GM12873 (cell line): Measurements from ENCODE around the gene EPHA1.

ENCODE experiments used
- TF ChIP-seq, protein P1 (sequence below): IDR thresholded peaks from 2 replicates; pipeline ENCODE4 v1.5.1; 2012; ENCODE audit warnings: low read depth, mild to moderate bottlenecking, moderate library complexity, low read length, control low read depth; ENCODE audit not compliant: insufficient read depth; ENCODE audit errors: missing control alignments

Gene EPHA1

DNA sequence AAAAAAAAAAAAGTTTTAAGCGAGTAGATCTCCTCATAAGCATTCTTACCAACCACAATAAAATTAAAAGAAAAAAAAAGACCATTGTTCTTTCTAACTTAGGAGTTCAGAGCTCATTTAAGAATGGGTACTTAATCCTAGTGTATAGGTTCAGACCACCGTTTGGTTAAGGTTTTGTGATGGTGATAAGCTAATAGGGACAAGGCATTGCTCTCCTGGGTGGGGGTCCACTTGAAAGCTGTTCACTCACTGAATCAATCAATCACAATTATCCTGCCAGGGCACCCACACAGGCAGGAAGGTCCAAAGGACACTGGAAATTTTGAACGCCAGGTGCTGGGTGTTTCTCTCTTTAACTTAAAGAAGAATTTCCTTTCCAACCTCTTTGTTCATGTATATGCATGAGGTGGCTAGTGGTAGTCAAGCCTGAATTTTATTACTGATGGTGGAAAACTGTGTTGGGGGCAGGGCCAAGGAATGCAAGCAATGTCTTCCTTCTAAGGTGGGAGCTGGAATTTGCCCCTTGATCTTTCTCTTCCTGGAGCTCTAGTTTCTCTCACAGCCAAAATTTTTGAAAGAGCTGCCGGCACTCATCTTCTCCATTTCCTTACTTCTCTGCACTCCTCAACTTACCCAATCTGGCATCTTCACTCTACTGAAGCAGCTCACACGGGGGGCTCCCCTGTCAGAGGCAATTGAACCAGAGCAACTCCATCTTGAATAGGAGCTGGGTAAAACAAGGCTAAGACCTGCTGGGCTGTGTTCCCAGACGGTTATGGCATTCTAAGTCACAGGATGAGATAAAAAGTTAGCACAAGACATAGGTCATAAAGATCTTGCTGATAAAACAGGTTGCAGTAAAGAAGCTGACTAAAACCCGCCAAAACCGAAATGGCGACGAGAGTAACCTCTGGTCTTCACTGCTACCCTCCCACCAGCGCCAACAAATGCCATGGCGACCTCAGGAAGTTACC is 38.7 kb downstream of the EPHA1 start:
- TF ChIP-seq, protein P1, sequence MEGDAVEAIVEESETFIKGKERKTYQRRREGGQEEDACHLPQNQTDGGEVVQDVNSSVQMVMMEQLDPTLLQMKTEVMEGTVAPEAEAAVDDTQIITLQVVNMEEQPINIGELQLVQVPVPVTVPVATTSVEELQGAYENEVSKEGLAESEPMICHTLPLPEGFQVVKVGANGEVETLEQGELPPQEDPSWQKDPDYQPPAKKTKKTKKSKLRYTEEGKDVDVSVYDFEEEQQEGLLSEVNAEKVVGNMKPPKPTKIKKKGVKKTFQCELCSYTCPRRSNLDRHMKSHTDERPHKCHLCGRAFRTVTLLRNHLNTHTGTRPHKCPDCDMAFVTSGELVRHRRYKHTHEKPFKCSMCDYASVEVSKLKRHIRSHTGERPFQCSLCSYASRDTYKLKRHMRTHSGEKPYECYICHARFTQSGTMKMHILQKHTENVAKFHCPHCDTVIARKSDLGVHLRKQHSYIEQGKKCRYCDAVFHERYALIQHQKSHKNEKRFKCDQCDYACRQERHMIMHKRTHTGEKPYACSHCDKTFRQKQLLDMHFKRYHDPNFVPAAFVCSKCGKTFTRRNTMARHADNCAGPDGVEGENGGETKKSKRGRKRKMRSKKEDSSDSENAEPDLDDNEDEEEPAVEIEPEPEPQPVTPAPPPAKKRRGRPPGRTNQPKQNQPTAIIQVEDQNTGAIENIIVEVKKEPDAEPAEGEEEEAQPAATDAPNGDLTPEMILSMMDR, result no peak

DNA sequence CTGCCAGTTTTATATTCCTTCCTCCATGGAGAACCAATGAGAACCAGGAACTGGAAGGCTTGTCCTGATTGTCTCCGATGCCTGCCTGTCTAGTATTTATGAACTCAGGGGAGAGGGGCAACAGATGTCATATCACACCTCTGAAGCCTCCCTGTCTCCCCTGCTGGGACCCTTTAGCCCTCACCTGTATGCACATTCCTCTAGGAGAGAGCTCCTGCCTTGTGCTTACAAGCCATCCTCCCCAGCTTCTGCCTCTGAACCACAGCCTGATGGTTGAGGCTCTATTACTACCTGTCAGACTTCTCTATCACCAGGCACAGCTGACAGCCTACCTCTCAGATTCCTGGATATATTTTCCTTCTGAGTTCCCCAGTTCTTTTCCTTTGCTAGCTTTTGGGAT is 40.3 kb downstream of the EPHA1 start:
- TF ChIP-seq, protein P1, result no peak

DNA sequence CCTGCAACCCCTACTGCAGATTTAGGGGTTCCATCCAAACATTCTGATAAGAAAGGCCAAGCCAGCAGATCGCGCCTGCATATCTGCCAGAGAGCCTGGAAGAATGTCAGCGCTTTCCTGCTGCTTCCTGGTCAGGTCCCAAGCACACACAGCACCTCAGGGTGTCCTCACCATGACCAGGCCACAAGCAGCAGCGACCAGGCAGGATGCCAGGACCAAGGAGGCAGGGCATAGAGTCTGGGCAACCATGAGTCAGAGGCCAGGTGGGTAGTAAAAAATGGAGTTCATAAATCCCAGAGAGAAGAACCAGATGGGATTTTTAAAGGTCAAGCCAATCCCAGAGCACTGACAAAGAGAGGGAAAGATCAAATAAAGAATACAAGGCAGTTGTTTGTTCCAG is 40.7 kb downstream of the EPHA1 start:
- TF ChIP-seq, protein P1, result no peak

DNA sequence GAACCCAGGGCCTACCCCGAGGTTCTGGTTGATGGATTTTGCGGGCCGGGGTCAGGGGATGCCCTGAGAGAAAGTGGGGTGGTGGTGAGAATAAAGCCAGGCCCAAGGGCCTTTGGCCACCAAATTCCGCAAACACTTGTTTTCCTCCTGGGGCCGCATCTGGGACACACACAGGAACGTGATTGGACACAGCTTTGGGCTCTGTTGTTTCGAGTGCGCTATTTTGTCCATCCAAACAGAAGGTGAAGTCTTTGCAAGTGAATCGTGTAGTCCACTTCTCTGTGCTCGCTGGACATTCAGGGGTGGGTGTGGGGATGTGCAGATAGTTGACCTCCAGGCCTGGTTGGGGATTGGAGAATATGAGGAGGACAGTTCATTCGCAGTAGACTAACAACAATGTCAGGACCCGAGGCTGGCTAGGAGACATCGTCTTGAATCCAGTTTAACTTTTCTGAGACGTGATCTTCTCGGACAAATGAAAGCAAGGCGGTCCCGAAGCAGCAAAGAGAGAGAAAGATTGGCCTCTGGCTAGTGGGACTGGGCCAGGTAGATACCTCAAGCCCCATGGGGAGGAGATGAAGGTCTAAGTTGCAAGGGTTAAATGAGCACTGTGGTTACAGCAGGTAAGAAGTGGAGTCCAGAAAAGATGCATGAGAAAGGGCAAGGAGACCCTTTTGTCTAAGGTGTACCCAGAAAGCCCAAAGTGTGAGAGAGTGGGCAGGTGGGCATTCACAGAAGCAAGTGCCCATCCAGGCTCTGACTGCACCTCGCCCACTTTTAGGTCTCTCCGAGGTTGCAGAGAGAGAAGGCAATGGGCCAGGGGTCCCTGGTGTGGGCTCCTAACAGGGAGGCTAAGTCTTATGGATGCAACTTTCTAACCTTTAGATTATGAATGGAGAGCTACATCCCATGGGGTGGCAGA is 45.4 kb downstream of the EPHA1 start:
- TF ChIP-seq, protein P1, result no peak

DNA sequence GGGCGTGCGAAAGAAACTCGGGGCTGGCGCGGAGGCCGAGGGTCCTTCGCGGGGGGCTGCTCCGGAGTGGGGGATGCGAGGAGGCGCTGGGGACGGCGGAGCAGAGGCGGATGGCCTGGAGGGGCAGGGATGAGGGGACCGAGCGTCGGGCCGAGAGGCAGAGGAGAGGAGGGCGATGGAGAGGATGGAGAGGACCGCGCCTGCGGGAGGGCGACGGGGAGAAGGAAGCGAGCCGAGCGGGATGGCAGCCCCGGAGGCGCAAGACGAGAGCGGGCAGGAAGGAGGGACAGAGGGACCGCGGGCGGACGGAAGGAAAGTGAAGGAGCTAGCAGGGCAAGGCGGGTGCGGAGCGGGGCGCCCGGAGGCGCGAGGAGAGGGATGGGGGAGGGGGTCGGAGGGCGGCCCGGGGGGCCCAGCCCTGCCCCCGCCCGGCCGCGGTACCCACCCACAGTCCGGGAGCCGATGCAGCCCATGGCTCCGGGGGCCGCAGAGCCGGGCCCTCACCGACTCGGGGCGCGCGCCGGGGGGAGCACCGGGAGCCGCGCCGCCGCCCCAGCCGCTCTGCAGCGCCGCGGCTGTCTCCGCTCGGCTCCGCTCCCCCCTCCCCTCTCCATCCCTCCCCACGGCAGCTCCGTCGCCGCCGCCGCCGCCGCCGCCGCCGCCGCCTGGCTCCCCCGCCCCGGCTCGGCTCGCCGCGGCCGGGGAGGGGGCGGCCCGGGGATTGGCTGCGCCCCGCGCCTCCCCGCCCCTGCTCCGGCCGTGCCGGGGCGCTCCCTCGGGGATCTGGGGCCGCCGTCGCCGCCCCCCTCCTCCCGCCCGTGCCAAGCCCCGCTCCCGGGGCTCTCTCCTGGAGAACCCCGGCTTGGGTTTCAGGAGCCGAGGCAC is 46.3 kb downstream of the EPHA1 start, which contains the start of gene FAM131B:
FAM131B (minus strand) TSS at position 583 of the 885 bp plus-strand sequence; CDS start at position 473, 110 bp downstream.
- TF ChIP-seq, protein P1, result no peak

DNA sequence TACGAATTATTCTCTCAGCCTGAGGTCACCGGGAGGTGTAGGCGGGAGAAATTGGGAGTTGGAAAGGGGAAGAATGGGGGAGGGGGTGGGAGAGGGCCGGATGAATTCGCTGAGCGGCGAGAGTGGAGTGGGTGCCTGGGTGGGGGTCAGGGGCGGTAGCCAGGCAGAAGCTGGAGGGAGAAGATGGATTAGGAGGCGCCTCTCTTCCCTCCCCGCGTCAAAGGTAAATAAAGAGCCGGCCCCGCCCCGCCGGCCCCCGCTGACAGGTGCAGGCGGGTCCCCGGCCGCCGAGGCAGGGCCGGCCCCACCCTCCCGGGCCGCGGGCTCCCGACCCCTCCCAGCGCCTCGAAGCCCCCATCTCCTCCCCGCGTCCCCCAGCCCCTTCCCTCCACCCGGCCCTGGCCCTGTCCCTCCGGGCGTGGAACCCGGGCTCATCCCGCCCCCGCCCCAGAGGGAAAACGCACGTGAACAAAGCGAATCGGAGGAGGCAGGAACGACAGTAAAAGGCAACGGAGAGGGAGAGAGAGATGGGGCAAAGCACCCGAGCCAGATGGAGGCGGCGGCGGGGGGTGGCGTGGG is 47.0 kb downstream of the EPHA1 start:
- TF ChIP-seq, protein P1, result no peak
